B cell (primary cell): ENCODE measurements around the gene OR1J4. TPM values are rescaled to one million over a fixed set of nuclear protein-coding genes. Genes with fewer than 3 reads are reported as not detected.
"Not testable (repeated sequence)": the region's sequence is repeated elsewhere in the genome, so short reads cannot be mapped to it uniquely, and the experiment has no call there.

Experiments
- ATAC-seq: fragments of 200-7000 bp; cut with Tn5 transposase; one replicate; pipeline ENCODE4 v1.10.0; 2021; ENCODE audit warnings: low read depth, mild to moderate bottlenecking, moderate number of reproducible peaks, moderate library complexity
- CTCF ChIA-PET: fragments of 350-600 bp; sonication (Branson Sonifier 250); formaldehyde crosslinking; loops from one replicate; lab custom pipeline; 2021; ENCODE audit warnings: antibody characterized with exemption, inconsistent platforms; lab: Charles Lee
- POLR2A ChIA-PET: fragments of 350-600 bp; sonication (Branson Sonifier 250); formaldehyde crosslinking; loops from one replicate; lab custom pipeline; 2021; ENCODE audit warnings: antibody characterized with exemption; lab: Charles Lee
- DNase-seq: peaks from one replicate; pipeline ENCODE4 v3.0.0; 2013
- H2AFZ ChIP-seq: 2 replicates; pipeline ENCODE4 v1.6.1; 2012; ENCODE audit warnings: mild to moderate bottlenecking, low read depth, low read length; ENCODE audit not compliant: insufficient read depth, poor library complexity, severe bottlenecking
- H3K27ac ChIP-seq, 2 donors: 1 replicate in 1 of 2; 2 replicates in 1 of 2; pipeline ENCODE4 v1.5.1; 2012 to 2013; ENCODE audit warnings: low read length in 2 of 2, mild to moderate bottlenecking in 2 of 2, moderate library complexity in 1 of 2
- H3K27me3 ChIP-seq, 4 experiments: fragments of 200-600 bp in 1 of 4; sonication (generic) in 1 of 4; replicated peaks in 1 of 4; 1 replicate in 2 of 4; 2 replicates in 2 of 4; pipeline versions ENCODE4 v1.6.1 to v1.7.0; 2013 to 2016; ENCODE audit warnings: low read length in 3 of 4, mild to moderate bottlenecking in 2 of 4, mixed read lengths in 1 of 4, moderate library complexity in 1 of 4; ENCODE audit not compliant: insufficient read depth in 4 of 4, control insufficient read depth in 3 of 4; ENCODE audit errors: control extremely low read depth in 1 of 4
- H3K36me3 ChIP-seq, 2 experiments: replicated peaks in 1 of 2; 1 replicate in 1 of 2; 2 replicates in 1 of 2; pipeline versions ENCODE4 v1.6.1 to v1.7.1; 2013; ENCODE audit warnings: low read length in 1 of 2; ENCODE audit not compliant: insufficient read depth in 2 of 2, control insufficient read depth in 1 of 2; ENCODE audit errors: control extremely low read depth in 1 of 2, extremely low read depth in 1 of 2
- H3K4me1 ChIP-seq, 2 donors: fragments of 200-600 bp in 1 of 2; sonication (generic) in 1 of 2; 1 replicate in 1 of 2; 2 replicates in 1 of 2; pipeline versions ENCODE4 v1.5.1 to v1.6.1; 2013 to 2017; ENCODE audit warnings: low read length in 2 of 2; ENCODE audit not compliant: control insufficient read depth in 2 of 2, insufficient read depth in 2 of 2
- H3K4me2 ChIP-seq: replicated peaks from 2 replicates; pipeline ENCODE3; 2012; ENCODE audit warnings: mild to moderate bottlenecking, low read depth, low read length; ENCODE audit not compliant: poor library complexity, severe bottlenecking
- H3K4me3 ChIP-seq, 5 experiments: fragments of 200-600 bp in 1 of 5; sonication (generic) in 1 of 5; 1 replicate in 3 of 5; 2 replicates in 2 of 5; pipeline versions ENCODE4 v1.5.1 to v1.7.0; 2011 to 2016; ENCODE audit warnings: low read length in 4 of 5, mild to moderate bottlenecking in 4 of 5, low read depth in 2 of 5, control low read depth in 1 of 5, moderate library complexity in 1 of 5; ENCODE audit not compliant: insufficient read depth in 1 of 5; ENCODE audit errors: control extremely low read depth in 1 of 5, extremely low read depth in 1 of 5
- H3K79me2 ChIP-seq: fragments of 200-600 bp; sonication (generic); one replicate; pipeline ENCODE4 v1.6.0; 2016; ENCODE audit warnings: low read length; ENCODE audit not compliant: control insufficient read depth, insufficient read depth
- H3K9ac ChIP-seq: fragments of 200-600 bp; sonication (generic); 2 replicates; pipeline ENCODE4 v1.6.1; 2017; ENCODE audit warnings: mild to moderate bottlenecking, low read length, moderate library complexity
- H3K9me3 ChIP-seq, 3 donors: one replicate each; pipeline versions ENCODE4 v1.6.1 to v1.7.1; 2013; ENCODE audit warnings: low read length in 2 of 3; ENCODE audit not compliant: control insufficient read depth in 2 of 3, insufficient read depth in 1 of 3; ENCODE audit errors: control extremely low read depth in 1 of 3
- H4K20me1 ChIP-seq: 2 replicates; pipeline ENCODE4 v1.6.0; 2012; ENCODE audit warnings: mild to moderate bottlenecking, low read length; ENCODE audit not compliant: insufficient read depth, control insufficient read depth, poor library complexity, severe bottlenecking
- H3K27ac Mint-ChIP-seq: one replicate; pipeline ENCODE4 v1.8.0; 2021; ENCODE audit warnings: mixed read lengths
- H3K27me3 Mint-ChIP-seq: one replicate; pipeline ENCODE4 v1.8.0; 2021; ENCODE audit warnings: mixed read lengths
- H3K4me1 Mint-ChIP-seq: one replicate; pipeline ENCODE4 v1.8.0; 2021; ENCODE audit warnings: mixed read lengths
- H3K4me3 Mint-ChIP-seq: one replicate; pipeline ENCODE4 v1.8.0; 2021; ENCODE audit warnings: mixed read lengths
- H3K9me3 Mint-ChIP-seq: one replicate; pipeline ENCODE4 v1.8.0; 2022; ENCODE audit warnings: mixed read lengths; ENCODE audit not compliant: insufficient read depth
- CTCF ChIP-seq: fragments of 200-600 bp; IDR thresholded peaks from one replicate; pipeline ENCODE4 v1.8.0; 2022; ENCODE audit warnings: antibody characterized with exemption, mild to moderate bottlenecking
- EZH2 ChIP-seq: IDR thresholded peaks from 2 replicates; pipeline ENCODE4 v1.6.1; 2012; ENCODE audit warnings: borderline replicate concordance, low read depth, mild to moderate bottlenecking, moderate library complexity, low read length; ENCODE audit not compliant: insufficient read depth, poor library complexity, severe bottlenecking
- WGBS: methylation state at CpG from one replicate; pipeline ENCODE4 v1.1.5; 2013; ENCODE audit warnings: missing lambda C conversion rate; ENCODE audit not compliant: insufficient coverage; 5-methylcytosine and 5-hydroxymethylcytosine counted together
- intact Hi-C: fragments of 100-400 bp; cut with micrococcal nuclease; formaldehyde crosslinking; loops from one replicate; pipeline ENCODE4 v1.10.0; 2022
- polyA plus RNA-seq: library from polyadenylated mRNA; depleted of rRNA; stranded (reverse); fragments of >200 nt; gene quantifications from 2 replicates; pipeline ENCODE4 v1.2.3, GENCODE V29; 2012
- total RNA-seq, 2 donors: library from RNA; stranded (reverse); fragments of 120-200 nt in 1 of 2; gene quantifications; 1 replicate in 1 of 2; 2 replicates in 1 of 2; pipeline versions ENCODE4 v1.2.3 to v1.2.4, GENCODE V29; 2013 to 2022

The OR1J4 gene
- total and polyA plus RNA-seq, 2 donors (not counting 1 experiment from before 2014, with no cell fraction given): not detected

GRCh38 chr9:122527193-122527592, 8.3 kb downstream of the OR1J4 start, which contains the start of gene OR1N1:
Gene OR1N1 (minus strand): TSS chr9:122527293. CDS start chr9:122527293, 0 bp downstream.
- intact Hi-C loops: no loop called here
- ATAC-seq: no peak

GRCh38 chr9:122531157-122531556, 12.2 kb downstream of the OR1J4 start:
- H3K9ac ChIP-seq, H3K79me2 ChIP-seq, H3K9me3 Mint-ChIP-seq, H3K27ac ChIP-seq, H3K27ac Mint-ChIP-seq, H3K4me2 ChIP-seq, CTCF ChIA-PET, H3K27me3 ChIP-seq, H3K4me1 Mint-ChIP-seq, intact Hi-C loops, POLR2A ChIA-PET, H3K9me3 ChIP-seq, H4K20me1 ChIP-seq, ATAC-seq, H3K4me1 ChIP-seq, H3K4me3 ChIP-seq, H2AFZ ChIP-seq, H3K36me3 ChIP-seq, DNase-seq, H3K4me3 Mint-ChIP-seq: not testable (repeated sequence)
- WGBS: 89% methylated on average over 3 of the region's 4 CpGs
- H3K27me3 Mint-ChIP-seq: peaks cover 18% of the 10 kb centered on the region

More at GRCh38 chr9:122527193-122527592, 8.3 kb downstream of the OR1J4 start, which contains the start of gene OR1N1:
- Histone ChIP-seq H3K9ac (no peak within 1 kb of the TSS), H3K27ac (no peak within 1 kb of the TSS), H3K4me2 (no peak within 1 kb of the TSS), H2AFZ (no peak within 1 kb of the TSS), H3K4me1 (no peaks in the 10 kb centered on the region), H3K9me3 (no peaks in the 10 kb centered on the region), H3K4me3 (no peak within 1 kb of the TSS), H3K79me2 (no peaks in the 10 kb centered on the region), H3K27me3 (peaks cover 0 to 9% (median 2%) of the 10 kb centered on the region in 4 experiments), H3K36me3 (no peaks in the 10 kb centered on the region), H4K20me1 (no peaks in the 10 kb centered on the region)
- 96% methylated on average over 3 of the region's 3 CpGs for WGBS
- Mint-ChIP-seq H3K9me3 (no peaks in the 10 kb centered on the region), H3K27ac (no peak within 1 kb of the TSS), H3K4me3 (no peak within 1 kb of the TSS), H3K27me3 (peaks cover 42% of the 10 kb centered on the region), H3K4me1 (no peaks in the 10 kb centered on the region)
- ChIA-PET POLR2A (no interaction called here), CTCF (no interaction called here)
- DNase-seq: no peak
- TF ChIP-seq EZH2 (no peak), CTCF (no peak)
